Stimulated activated CD8-positive, alpha-beta memory T cell treated with anti-CD3 and anti-CD28 coated beads, Interleukin-15, amount 100 ng/mL, for 1 hour (primary cell): ENCODE measurements around the gene HCFC1R1.

Experiments
- DNase-seq: peaks from one replicate; pipeline ENCODE4 v3.0.0-alpha.2; 2020; ENCODE audit warnings: low read depth

Gene HCFC1R1

GRCh38 chr16:3019594-3020246 lies 4.0 kb downstream of the HCFC1R1 start:
- DNase-seq, result no peak

- DNase-seq, result no peak
These were observed 5.8 kb downstream of the HCFC1R1 start, which contains the start of gene CLDN6 for GRCh38 chr16:3017794-3018506. CLDN6 (minus strand) TSS chr16:3018183; CDS start chr16:3016021, 2,162 bp downstream.

- DNase-seq, result no peak
These were observed 6.4 kb downstream of the HCFC1R1 start for GRCh38 chr16:3017344-3017743.

- no peak for DNase-seq
These were observed 7.7 kb downstream of the HCFC1R1 start for GRCh38 chr16:3015865-3016521.

GRCh38 chr16:3014971-3015370 lies 8.8 kb downstream of the HCFC1R1 start:
- no peak for DNase-seq

GRCh38 chr16:3013998-3014690 lies 9.6 kb downstream of the HCFC1R1 start:
- no peak for DNase-seq

- no peak for DNase-seq
These were observed 10.2 kb downstream of the HCFC1R1 start for GRCh38 chr16:3013491-3013951.

GRCh38 chr16:3012828-3013420 lies 10.8 kb downstream of the HCFC1R1 start, which contains the start of gene CLDN9:
CLDN9 (plus strand) TSS chr16:3012923; CDS start chr16:3013363, 440 bp downstream.
- DNase-seq, result no peak

GRCh38 chr16:3012246-3012645 lies 11.5 kb downstream of the HCFC1R1 start:
- no peak for DNase-seq

GRCh38 chr16:3010510-3010909 lies 13.2 kb downstream of the HCFC1R1 start:
- DNase-seq, result no peak

GRCh38 chr16:3009568-3010390 lies 14.0 kb downstream of the HCFC1R1 start:
- DNase-seq, result no peak

- no peak for DNase-seq
These were observed 15.1 kb downstream of the HCFC1R1 start for GRCh38 chr16:3008690-3009037.

- DNase-seq, result no peak
These were observed 15.6 kb downstream of the HCFC1R1 start for GRCh38 chr16:3007957-3008689.

- DNase-seq, result no peak
These were observed 16.4 kb downstream of the HCFC1R1 start for GRCh38 chr16:3007059-3007956.

- DNase-seq, result no peak
These were observed 18.9 kb downstream of the HCFC1R1 start for GRCh38 chr16:3004781-3005284.

- DNase-seq, result no peak
These were observed 19.4 kb downstream of the HCFC1R1 start for GRCh38 chr16:3004319-3004718.

GRCh38 chr16:3003582-3004270 lies 20.0 kb downstream of the HCFC1R1 start:
- peak; percentile 89 for DNase-seq

- no peak for DNase-seq
These were observed 22.4 kb downstream of the HCFC1R1 start for GRCh38 chr16:3001316-3001715.
